ENCODE results near the gene FADS1. TPM values are rescaled to one million over a fixed set of nuclear protein-coding genes. Genes with fewer than 3 reads are reported as not detected.

The FADS1 gene
- total and polyA plus RNA-seq, 2 of the 13 experiments (the other 11 are each of a cell fraction or from before 2014, with no cell fraction given): 91.8 to 108 TPM

GRCh38 chr11:61850687-61851086 is 33.9 kb upstream of the FADS1 start:
- H3K4me3 ChIP-seq (replicated peaks in 1 of 3; ENCODE audit: insufficient read depth in 1 of 3, low read depth in 2 of 3, low read length in 3 of 3): no peak overlapping the region
- no peak overlapping the region for H3K27ac ChIP-seq (ENCODE audit: extremely low read length, insufficient read depth, low read length)
- BruUV-seq (replicated peaks): TSS peak; percentile 39
- peaks cover 9% of the 10 kb centered on the region; the same call in 1 of the 2 replicates for H3K4me1 ChIP-seq (ENCODE audit: insufficient read depth, low read length)
- H3K27me3 ChIP-seq (ENCODE audit: control insufficient read depth in 1 of 2, insufficient read depth in 2 of 2, low read length in 2 of 2): no peaks in the 10 kb centered on the region
- in situ Hi-C loops (cut with HindIII; ENCODE audit: extremely low pct_ligation_motif_present, low pct_unique_long_range_greater_than_20kb) (no loop called here), intact Hi-C loops (cut with micrococcal nuclease; ENCODE audit: unreplicated experiment) (no loop called here)
- POLR2A ChIA-PET: no interaction called here
- no peak overlapping the region for H3K4me2 ChIP-seq (ENCODE audit: low read depth, low read length)
- H3K9me3 ChIP-seq (ENCODE audit: low read length): no peaks in the 10 kb centered on the region
- peaks cover 4 to 48% of the 10 kb centered on the region in 2 experiments; a peak in 4 of 5 replicates for H3K36me3 ChIP-seq (replicated peaks in 1 of 2; ENCODE audit: control insufficient read depth in 1 of 2, insufficient read depth in 2 of 2, low read length in 2 of 2)
- CTCF ChIA-PET (ENCODE audit: low intra/inter-chr PET ratio, low total read pairs): no interaction called here
- 97% methylated on average over 7 of the region's 7 CpGs for WGBS (ENCODE audit: low lambda C conversion rate)
- no peaks in the 10 kb centered on the region for H4K20me1 ChIP-seq (ENCODE audit: insufficient read depth, low read length)
- FAIRE-seq: no peak
- no peak for DNase-seq (ENCODE audit: low spot score)
- H3K9ac ChIP-seq (ENCODE audit: insufficient read depth, low read depth, low read length): no peak overlapping the region
- TF ChIP-seq ZNF782 (CRISPR knock-in tag; IDR thresholded peaks at IDR 0.05; ENCODE audit: borderline replicate concordance) (no peak), KLF15 (CRISPR knock-in tag; IDR thresholded peaks at IDR 0.05; ENCODE audit: borderline replicate concordance) (no peak), PTBP1 (IDR thresholded peaks at IDR 0.05; ENCODE audit: low read depth, low read length, poor library complexity, severe bottlenecking) (no peak), ZNF34 (CRISPR knock-in tag; IDR thresholded peaks at IDR 0.05; ENCODE audit: borderline replicate concordance) (no peak), ZNF180 (CRISPR knock-in tag; IDR thresholded peaks at IDR 0.05; ENCODE audit: borderline replicate concordance, low read depth) (no peak), ZNF484 (CRISPR knock-in tag; IDR thresholded peaks at IDR 0.05; ENCODE audit: borderline replicate concordance, low read depth) (no peak), FOXO1 (CRISPR knock-in tag; IDR thresholded peaks at IDR 0.05) (no peak), MEF2D (CRISPR knock-in tag; IDR thresholded peaks at IDR 0.05) (no peak), ZNF546 (CRISPR knock-in tag; conservative IDR thresholded peaks at IDR 0.05) (no peak), CREB3 (CRISPR knock-in tag; IDR thresholded peaks at IDR 0.05) (no peak), ZNF549 (CRISPR knock-in tag; IDR thresholded peaks at IDR 0.05) (no peak), NONO (IDR thresholded peaks at IDR 0.05) (no peak), NONO (CRISPR knock-in tag; conservative IDR thresholded peaks at IDR 0.05) (no peak), MAZ (IDR thresholded peaks at IDR 0.05; ENCODE audit: borderline replicate concordance, low read depth, low read length) (no peak), MAZ (CRISPR knock-in tag; IDR thresholded peaks at IDR 0.05; ENCODE audit: low read depth) (no peak), ZFP36L2 (CRISPR knock-in tag; IDR thresholded peaks at IDR 0.05) (no peak), ZNF557 (CRISPR knock-in tag; IDR thresholded peaks at IDR 0.05) (no peak), PATZ1 (CRISPR knock-in tag; IDR thresholded peaks at IDR 0.05) (no peak)
- H3K79me2 ChIP-seq (ENCODE audit: insufficient read depth, low read length): no peaks in the 10 kb centered on the region
- H2AFZ ChIP-seq (ENCODE audit: low read length): no peak overlapping the region
- no peak for ATAC-seq

Measured in HepG2 (cell line).